Activated naive CD4-positive, alpha-beta T cell treated with anti-CD3 and anti-CD28 coated beads for 36 hours (primary cell): ENCODE data around the gene ARHGEF40. TPM values are rescaled to one million over a fixed set of nuclear protein-coding genes. Genes with fewer than 3 reads are reported as not detected.

Source experiments
- CTCF ChIA-PET: fragments of 350-600 bp; sonication (Branson Sonifier 250); formaldehyde crosslinking; loops from one replicate; lab custom pipeline; 2021; ENCODE audit warnings: antibody characterized with exemption; lab: Charles Lee
- DNase-seq: peaks from one replicate; pipeline ENCODE4 v3.0.0-alpha.2; 2020
- H3K27ac Mint-ChIP-seq: one replicate; pipeline ENCODE4 v1.8.0; 2021; ENCODE audit warnings: mild to moderate bottlenecking, mixed read lengths
- H3K27me3 Mint-ChIP-seq: one replicate; pipeline ENCODE4 v1.8.0; 2021; ENCODE audit warnings: low read depth, mixed read lengths
- H3K36me3 Mint-ChIP-seq: one replicate; pipeline ENCODE4 v1.8.0; 2021; ENCODE audit warnings: low read depth, mixed read lengths
- H3K4me1 Mint-ChIP-seq: one replicate; pipeline ENCODE4 v1.8.0; 2021; ENCODE audit warnings: low read depth, mixed read lengths
- H3K4me3 Mint-ChIP-seq: one replicate; pipeline ENCODE4 v1.8.0; 2021; ENCODE audit warnings: mild to moderate bottlenecking, moderate library complexity, mixed read lengths
- H3K9me3 Mint-ChIP-seq: one replicate; pipeline ENCODE4 v1.8.0; 2021; ENCODE audit warnings: mixed read lengths
- intact Hi-C: fragments of 100-400 bp; cut with micrococcal nuclease; formaldehyde crosslinking; loops from one replicate; pipeline ENCODE4 v1.15.1; 2023
- total RNA-seq, 2 experiments: library from RNA; stranded (reverse); gene quantifications; one replicate each; pipeline ENCODE4 v1.2.3, GENCODE V29; 2021

ARHGEF40 gene
- total RNA-seq, 2 experiments from 2014 or later: not detected

DNA sequence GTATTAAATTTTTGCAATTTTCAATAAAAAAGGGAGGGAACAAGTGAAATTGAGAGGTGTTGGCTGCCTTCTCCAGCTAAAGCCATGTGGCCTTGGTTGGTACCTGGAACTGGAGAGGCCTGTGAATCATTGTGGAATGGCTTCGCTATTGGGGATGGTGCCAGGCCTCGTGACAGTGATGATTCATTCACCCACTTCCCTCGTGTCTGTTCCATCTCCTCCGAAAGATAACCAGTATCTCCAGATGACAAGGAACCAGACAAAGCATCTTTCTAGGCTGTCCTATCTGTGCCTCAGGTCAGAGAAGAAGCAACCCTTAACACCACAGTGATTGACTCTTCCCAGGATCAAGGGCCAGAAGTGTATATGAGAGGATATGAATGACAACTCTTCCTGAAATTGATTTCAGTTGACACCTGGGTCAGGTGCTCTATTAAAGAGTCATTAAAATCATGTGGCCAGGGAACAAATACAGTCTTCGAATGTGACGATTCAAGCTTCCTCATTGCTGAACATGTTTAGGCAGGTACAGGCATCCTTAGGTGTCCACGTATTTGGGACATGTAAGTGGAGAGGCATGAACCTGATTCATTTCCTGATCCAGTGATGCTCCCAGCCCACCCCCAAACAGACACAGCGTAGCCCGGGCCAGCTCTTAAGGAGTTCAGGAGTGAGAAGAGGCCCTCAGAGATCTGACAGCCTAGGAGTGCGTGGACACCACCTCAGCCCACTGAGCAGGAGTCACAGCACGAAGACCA lies 28.2 kb upstream of the ARHGEF40 start, which contains the start of gene RNASE7:
Gene RNASE7, plus strand, starts transcription at position 687 of the 758 bp plus-strand sequence. CDS start 631 bp downstream, outside the sequence.
- no peak for DNase-seq
- CTCF ChIA-PET: interaction anchor here (0.7 to 7.2 kb wide), 4 partner anchors 26 to 55 kb away, joined by 3 to 147 read pairs (median 10); no protein-coding TSS in a partner anchor
- no peaks in the 10 kb centered on the region for H3K36me3 Mint-ChIP-seq
- no peaks in the 10 kb centered on the region for H3K9me3 Mint-ChIP-seq
- intact Hi-C loops: no loop called here
- H3K4me1 Mint-ChIP-seq: peaks cover 8% of the 10 kb centered on the region
- H3K27ac Mint-ChIP-seq: no peak within 1 kb of the TSS
- H3K4me3 Mint-ChIP-seq: no peak within 1 kb of the TSS
- H3K27me3 Mint-ChIP-seq: peaks cover 9% of the 10 kb centered on the region

DNA sequence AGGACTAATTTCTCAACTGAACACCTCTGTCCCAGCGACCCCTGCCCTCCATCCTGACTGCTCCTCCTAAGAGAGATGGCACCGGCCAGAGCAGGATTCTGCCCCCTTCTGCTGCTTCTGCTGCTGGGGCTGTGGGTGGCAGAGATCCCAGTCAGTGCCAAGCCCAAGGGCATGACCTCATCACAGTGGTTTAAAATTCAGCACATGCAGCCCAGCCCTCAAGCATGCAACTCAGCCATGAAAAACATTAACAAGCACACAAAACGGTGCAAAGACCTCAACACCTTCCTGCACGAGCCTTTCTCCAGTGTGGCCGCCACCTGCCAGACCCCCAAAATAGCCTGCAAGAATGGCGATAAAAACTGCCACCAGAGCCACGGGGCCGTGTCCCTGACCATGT lies 27.2 kb upstream of the ARHGEF40 start:
- no peaks in the 10 kb centered on the region for H3K36me3 Mint-ChIP-seq
- H3K27ac Mint-ChIP-seq: no peak overlapping the region
- intact Hi-C loops: no loop called here
- peaks cover 8% of the 10 kb centered on the region for H3K4me1 Mint-ChIP-seq
- no peaks in the 10 kb centered on the region for H3K9me3 Mint-ChIP-seq
- DNase-seq: no peak
- no peak overlapping the region for H3K4me3 Mint-ChIP-seq
- H3K27me3 Mint-ChIP-seq: peaks cover 9% of the 10 kb centered on the region
- CTCF ChIA-PET: interaction anchor here (1.3 to 7.2 kb wide), 3 partner anchors 25 to 53 kb away, joined by 4 to 147 read pairs (median 4); no protein-coding TSS in a partner anchor

DNA sequence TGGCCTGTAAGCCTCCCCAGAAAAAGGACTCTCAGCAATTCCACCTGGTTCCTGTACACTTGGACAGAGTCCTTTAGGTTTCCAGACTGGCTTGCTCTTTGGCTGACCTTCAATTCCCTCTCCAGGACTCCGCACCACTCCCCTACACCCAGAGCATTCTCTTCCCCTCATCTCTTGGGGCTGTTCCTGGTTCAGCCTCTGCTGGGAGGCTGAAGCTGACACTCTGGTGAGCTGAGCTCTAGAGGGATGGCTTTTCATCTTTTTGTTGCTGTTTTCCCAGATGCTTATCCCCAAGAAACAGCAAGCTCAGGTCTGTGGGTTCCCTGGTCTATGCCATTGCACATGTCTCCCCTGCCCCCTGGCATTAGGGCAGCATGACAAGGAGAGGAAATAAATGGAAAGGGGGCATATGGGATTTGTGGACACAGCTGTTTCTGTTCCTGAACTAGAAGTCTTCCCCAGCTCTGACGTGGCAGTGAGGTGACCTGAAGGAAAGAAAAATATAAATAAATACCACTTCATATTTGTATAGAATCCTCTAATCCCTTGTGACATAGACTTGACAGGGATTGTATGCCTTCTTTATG lies 26.6 kb upstream of the ARHGEF40 start:
- DNase-seq: no peak
- H3K4me1 Mint-ChIP-seq: peaks cover 8% of the 10 kb centered on the region
- H3K4me3 Mint-ChIP-seq: no peak overlapping the region
- no peak overlapping the region for H3K27ac Mint-ChIP-seq
- peaks cover 9% of the 10 kb centered on the region for H3K27me3 Mint-ChIP-seq
- CTCF ChIA-PET: interaction anchor here (0.9 to 7.2 kb wide), 5 partner anchors 25 to 72 kb away, joined by 3 to 147 read pairs (median 4); no protein-coding TSS in a partner anchor
- intact Hi-C loops: no loop called here
- no peaks in the 10 kb centered on the region for H3K36me3 Mint-ChIP-seq
- no peaks in the 10 kb centered on the region for H3K9me3 Mint-ChIP-seq

DNA sequence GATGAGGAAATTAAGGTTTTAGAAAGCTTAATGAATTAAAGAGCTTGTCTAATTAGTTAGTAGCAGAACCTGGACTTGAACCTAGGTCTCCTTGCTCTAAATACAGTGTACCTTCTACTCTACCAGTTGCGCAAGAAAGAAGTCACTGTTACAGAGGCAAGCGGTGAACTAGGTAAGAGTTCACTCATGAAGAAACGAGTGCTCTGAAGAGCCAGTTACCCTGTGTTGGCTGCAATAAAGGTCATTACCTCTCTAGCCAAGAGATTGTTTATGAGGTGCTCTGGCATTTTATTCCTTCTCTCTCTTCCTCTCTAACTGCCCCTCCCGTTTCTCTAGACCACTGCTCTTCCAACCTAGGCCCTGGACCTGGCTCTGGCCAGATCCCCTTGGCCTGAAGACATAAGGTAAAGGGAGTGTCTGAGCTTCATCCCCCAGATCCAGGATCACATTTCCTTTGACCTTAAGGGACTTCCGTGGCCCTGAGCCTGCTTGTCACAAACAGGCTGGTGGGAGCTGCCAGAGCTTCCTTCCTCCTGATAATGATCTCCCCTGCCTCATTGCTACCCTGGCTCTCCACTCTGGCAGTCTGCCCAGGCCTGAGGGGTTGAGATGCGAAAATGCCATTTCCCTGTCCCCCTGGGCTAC lies 26.0 kb upstream of the ARHGEF40 start:
- H3K4me3 Mint-ChIP-seq: no peak overlapping the region
- peaks cover 8% of the 10 kb centered on the region for H3K4me1 Mint-ChIP-seq
- no peak for DNase-seq
- intact Hi-C loops: no loop called here
- H3K36me3 Mint-ChIP-seq: no peaks in the 10 kb centered on the region
- CTCF ChIA-PET: interaction anchor here (0.8 to 7.2 kb wide), 7 partner anchors 12 to 73 kb away, joined by 3 to 147 read pairs (median 3); no protein-coding TSS in a partner anchor
- H3K27me3 Mint-ChIP-seq: peaks cover 9% of the 10 kb centered on the region
- no peaks in the 10 kb centered on the region for H3K9me3 Mint-ChIP-seq
- no peak overlapping the region for H3K27ac Mint-ChIP-seq

DNA sequence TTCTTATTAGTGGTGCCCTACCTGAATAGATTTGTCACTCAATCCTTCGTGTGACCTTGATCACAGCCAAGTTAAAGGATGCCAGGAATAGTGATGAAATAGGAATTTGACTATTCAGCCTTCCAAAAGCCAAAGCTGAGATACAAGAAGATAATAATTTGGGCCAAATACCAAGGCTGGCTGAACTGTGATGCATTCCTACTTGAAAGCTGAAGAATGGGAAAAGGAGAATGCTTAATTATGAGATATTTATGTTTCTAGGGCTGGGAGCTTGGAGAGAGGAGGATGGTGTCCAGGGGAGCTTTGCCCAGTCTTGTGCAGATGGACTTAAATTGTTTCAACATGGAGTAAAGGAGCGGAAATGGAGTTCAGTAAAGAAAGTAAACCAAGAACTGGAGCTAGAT lies 22.7 kb upstream of the ARHGEF40 start:
- Mint-ChIP-seq H3K36me3 (no peaks in the 10 kb centered on the region), H3K9me3 (no peaks in the 10 kb centered on the region), H3K4me1 (peaks cover 8% of the 10 kb centered on the region), H3K4me3 (no peak overlapping the region), H3K27me3 (peaks cover 5% of the 10 kb centered on the region), H3K27ac (no peak overlapping the region)
- intact Hi-C loops: no loop called here
- no peak for DNase-seq
- CTCF ChIA-PET: interaction anchor here (0.8 to 2.6 kb wide), 10 partner anchors 15 to 89 kb away, joined by 3 to 16 read pairs (median 4); no protein-coding TSS in a partner anchor

DNA sequence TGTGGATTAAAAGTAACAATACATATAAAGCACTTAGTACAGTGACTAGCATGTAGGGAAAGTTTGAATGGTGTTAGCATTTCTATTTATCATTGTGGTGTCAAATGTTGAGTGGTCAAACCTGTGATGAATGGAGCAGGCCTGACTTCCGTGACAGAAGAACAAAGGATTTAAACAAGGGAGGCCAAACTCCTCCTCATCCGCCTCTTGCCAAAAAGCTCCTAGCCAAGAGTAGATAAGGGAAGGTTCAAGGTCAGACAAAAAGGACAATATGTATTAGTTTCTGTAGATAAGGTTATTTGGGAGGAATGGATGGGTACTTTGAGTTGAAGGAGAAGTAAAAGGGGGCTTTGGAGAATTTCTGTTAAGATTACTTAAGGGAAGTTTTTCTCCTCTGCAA lies 21.5 kb upstream of the ARHGEF40 start:
- Mint-ChIP-seq H3K9me3 (no peaks in the 10 kb centered on the region), H3K27ac (no peak overlapping the region), H3K4me1 (peaks cover 8% of the 10 kb centered on the region), H3K4me3 (no peak overlapping the region), H3K27me3 (peaks cover 2% of the 10 kb centered on the region), H3K36me3 (no peaks in the 10 kb centered on the region)
- DNase-seq: no peak
- CTCF ChIA-PET: interaction anchor here (0.9 to 2.6 kb wide), 5 partner anchors 12 to 44 kb away, joined by 3 to 16 read pairs (median 7); no protein-coding TSS in a partner anchor
- intact Hi-C loops: no loop called here

DNA sequence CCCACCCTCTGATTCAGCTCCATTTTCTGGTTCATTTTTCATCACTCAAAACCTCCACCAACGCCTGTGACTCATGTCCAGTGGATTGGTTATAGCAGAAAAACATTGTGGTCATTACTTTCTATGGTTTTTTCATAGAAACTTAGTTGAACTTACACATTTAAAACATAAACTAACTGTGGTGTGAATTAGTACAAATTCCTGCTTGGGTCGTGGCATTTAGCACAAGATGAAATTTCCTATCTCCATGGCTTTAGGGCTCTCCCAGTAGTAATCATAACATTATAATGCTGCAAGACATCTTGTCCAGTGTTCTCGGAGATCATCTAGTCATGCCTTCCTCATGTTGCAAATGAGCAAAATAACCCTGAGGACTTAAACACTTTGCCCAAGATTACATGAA lies 20.8 kb upstream of the ARHGEF40 start:
- no peaks in the 10 kb centered on the region for H3K9me3 Mint-ChIP-seq
- H3K27me3 Mint-ChIP-seq: no peaks in the 10 kb centered on the region
- DNase-seq: no peak
- no peak overlapping the region for H3K27ac Mint-ChIP-seq
- intact Hi-C loops: no loop called here
- no peaks in the 10 kb centered on the region for H3K36me3 Mint-ChIP-seq
- CTCF ChIA-PET: interaction anchor here (1.3 to 2.6 kb wide), 3 partner anchors 22 to 55 kb away, joined by 3 to 16 read pairs (median 4); no protein-coding TSS in a partner anchor
- peaks cover 6% of the 10 kb centered on the region for H3K4me1 Mint-ChIP-seq
- H3K4me3 Mint-ChIP-seq: no peak overlapping the region

DNA sequence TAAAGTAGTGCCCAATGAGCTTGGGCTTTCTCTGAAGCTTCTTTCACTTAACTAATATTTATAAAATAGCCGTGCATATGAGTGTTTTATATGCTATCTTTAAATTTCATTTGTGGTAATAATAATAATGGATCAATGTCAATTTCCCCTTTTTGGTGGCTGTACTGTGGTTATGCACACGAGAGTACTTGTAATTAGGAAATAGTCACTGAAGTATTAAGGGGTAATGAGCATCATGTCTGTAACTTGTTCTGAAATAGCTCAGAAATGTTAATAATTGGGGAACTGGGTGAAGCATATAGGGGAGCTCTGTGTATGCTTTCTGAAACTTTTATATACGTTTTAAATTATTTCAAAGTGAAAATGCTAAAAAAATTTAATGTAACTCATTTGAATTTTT lies 19.5 kb upstream of the ARHGEF40 start:
- CTCF ChIA-PET: interaction anchor here (1.3 kb wide), 2 partner anchors 45 to 54 kb away, joined by 3 read pairs; no protein-coding TSS in a partner anchor
- no peaks in the 10 kb centered on the region for H3K36me3 Mint-ChIP-seq
- no peaks in the 10 kb centered on the region for H3K9me3 Mint-ChIP-seq
- no peaks in the 10 kb centered on the region for H3K27me3 Mint-ChIP-seq
- intact Hi-C loops: no loop called here
- no peaks in the 10 kb centered on the region for H3K4me1 Mint-ChIP-seq
- DNase-seq: no peak
- no peak overlapping the region for H3K27ac Mint-ChIP-seq
- H3K4me3 Mint-ChIP-seq: no peak overlapping the region

DNA sequence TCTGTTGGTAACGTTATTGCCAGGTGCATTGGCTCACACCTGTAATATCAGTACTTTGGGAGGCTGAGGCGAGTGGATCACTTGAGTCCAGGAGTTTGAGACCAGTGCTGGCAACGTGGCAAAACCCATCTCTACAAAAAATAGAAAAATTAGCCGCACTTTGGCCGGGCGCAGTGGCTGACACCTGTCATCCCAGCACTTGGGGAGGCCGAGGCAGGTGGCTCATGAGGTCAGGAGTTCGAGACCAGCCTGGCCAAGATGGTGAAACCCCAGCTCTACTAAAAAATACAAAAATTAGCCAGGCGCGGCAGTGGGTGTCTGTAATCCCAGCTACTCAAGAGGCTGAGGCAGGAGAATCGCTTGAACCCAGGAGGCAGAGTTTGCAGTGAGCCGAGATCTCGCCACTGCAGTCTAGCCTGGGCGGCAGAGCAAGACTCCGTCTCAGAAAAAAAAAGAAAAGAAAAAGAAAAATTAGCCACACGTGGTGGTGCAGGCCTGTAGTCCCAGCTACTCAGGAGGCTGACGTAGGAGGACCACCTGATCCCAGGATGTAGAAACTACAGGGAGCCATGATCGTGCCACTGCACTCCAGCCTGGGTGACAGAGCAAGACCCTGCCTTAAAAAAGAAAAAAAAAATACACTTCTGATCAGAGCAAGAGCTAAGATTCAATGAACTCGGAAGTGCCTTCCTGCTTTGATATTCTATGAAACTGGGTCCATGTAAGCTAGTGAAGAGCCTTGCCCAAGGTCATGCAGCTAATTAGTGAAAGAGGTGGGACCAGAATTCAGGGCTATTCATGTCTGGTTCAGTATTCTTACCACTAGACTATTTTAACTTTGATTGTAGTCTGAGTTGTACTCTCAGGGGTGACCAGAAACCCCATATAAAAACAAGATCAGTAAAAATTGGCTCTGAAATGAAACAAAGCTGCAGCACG lies 16.7 kb upstream of the ARHGEF40 start:
- Mint-ChIP-seq H3K36me3 (no peaks in the 10 kb centered on the region), H3K9me3 (no peaks in the 10 kb centered on the region), H3K27me3 (no peaks in the 10 kb centered on the region), H3K4me3 (no peak overlapping the region), H3K4me1 (no peaks in the 10 kb centered on the region), H3K27ac (no peak overlapping the region)
- CTCF ChIA-PET: interaction anchor here (0.7 to 1.0 kb wide), 2 partner anchors 38 to 51 kb away, joined by 3 to 5 read pairs; no protein-coding TSS in a partner anchor
- no peak for DNase-seq
- intact Hi-C loops: no loop called here

DNA sequence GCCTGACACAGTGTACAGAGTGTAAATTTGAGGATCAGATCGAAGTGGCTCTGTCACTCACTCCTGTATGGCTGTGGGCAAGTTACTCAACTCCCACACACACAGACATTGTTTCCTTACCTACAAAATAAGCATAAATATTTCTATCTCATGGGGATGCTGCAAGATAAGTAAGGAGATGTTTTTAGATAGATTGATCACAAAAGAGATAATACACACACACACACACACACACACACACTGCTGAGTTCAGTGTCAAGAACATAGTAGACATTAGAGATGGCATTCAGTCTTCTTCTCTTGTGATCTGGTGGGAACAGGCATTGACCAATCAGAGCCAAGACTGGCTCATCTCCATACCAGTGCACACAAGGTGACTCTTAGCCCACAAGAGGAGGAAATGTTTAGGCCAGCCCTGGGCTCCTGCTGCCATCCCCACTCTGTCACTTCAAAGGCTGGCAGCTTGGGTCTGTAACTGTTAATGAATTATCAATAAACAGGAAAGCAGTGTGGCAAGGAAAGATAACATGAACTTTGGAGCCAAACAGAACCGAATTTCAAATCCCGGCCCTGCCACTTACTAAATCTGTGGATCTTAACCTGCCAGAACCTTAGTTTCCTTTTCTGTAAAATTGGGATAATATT lies 15.9 kb upstream of the ARHGEF40 start:
- H3K4me3 Mint-ChIP-seq: no peak overlapping the region
- no peak for DNase-seq
- CTCF ChIA-PET: interaction anchor here (0.7 to 1.0 kb wide), 2 partner anchors 39 to 50 kb away, joined by 3 to 5 read pairs; no protein-coding TSS in a partner anchor
- H3K27ac Mint-ChIP-seq: no peak overlapping the region
- H3K27me3 Mint-ChIP-seq: no peaks in the 10 kb centered on the region
- no peaks in the 10 kb centered on the region for H3K36me3 Mint-ChIP-seq
- H3K4me1 Mint-ChIP-seq: no peaks in the 10 kb centered on the region
- H3K9me3 Mint-ChIP-seq: no peaks in the 10 kb centered on the region
- intact Hi-C loops: no loop called here

DNA sequence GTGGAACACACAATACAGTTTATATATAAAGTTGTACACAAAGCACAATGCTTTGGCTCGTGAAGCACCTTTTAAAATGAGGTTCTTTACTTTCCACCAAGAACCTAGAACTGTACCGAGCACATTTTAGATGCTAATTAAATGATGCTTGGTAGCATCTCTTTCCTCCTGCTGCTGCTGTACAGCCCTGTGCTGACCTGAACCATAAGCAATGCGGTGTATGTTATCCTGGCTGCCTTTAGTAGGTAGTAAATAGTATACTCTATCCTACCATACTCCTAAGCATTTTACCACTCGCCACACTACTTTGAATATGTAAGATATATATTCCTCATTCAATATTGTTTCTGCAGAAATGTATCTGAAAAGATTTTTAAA lies 15.3 kb upstream of the ARHGEF40 start:
- Mint-ChIP-seq H3K27ac (no peak overlapping the region), H3K4me1 (no peaks in the 10 kb centered on the region), H3K27me3 (no peaks in the 10 kb centered on the region), H3K4me3 (no peak overlapping the region), H3K36me3 (no peaks in the 10 kb centered on the region), H3K9me3 (no peaks in the 10 kb centered on the region)
- DNase-seq: no peak
- CTCF ChIA-PET: no interaction called here
- intact Hi-C loops: no loop called here
